H1 (cell line): ENCODE results near the gene SHANK1. TPM values are rescaled to one million over a fixed set of nuclear protein-coding genes. Genes with fewer than 3 reads are reported as not detected.
A peak's percentile ranks its signal among the peaks of the same experiment; 100 is the strongest.

Experiments
- BRCA1 ChIP-seq: IDR thresholded peaks from 2 replicates; pipeline ENCODE4 v1.6.1; 2012; ENCODE audit warnings: low read depth, low read length, improper control_type of control experiment
- CHD2 ChIP-seq: IDR thresholded peaks from 2 replicates; pipeline ENCODE4 v1.6.1; 2012; ENCODE audit warnings: low read length, improper control_type of control experiment
- POLR2AphosphoS5 ChIP-seq: IDR thresholded peaks from 2 replicates; pipeline ENCODE4 v1.6.1; 2011; ENCODE audit warnings: low read depth, low read length
- RXRA ChIP-seq: IDR thresholded peaks from 2 replicates; pipeline ENCODE4 v1.6.1; 2011; ENCODE audit warnings: low read depth, mild to moderate bottlenecking, low read length, moderate library complexity; ENCODE audit not compliant: insufficient read depth
- polyA plus RNA-seq, 7 experiments: library from polyadenylated mRNA; depleted of rRNA in 3 of 7; stranded (reverse) in 5 of 7; unstranded in 2 of 7; fragments of >200 nt in 5 of 7; fragments of 200-250 nt in 2 of 7; gene quantifications; 1 replicate in 5 of 7; 2 replicates in 1 of 7; 4 replicates in 1 of 7; pipeline versions ENCODE4 v1.2.1 to v1.2.3, GENCODE V29; 2011 to 2013; ENCODE audit warnings: missing spikeins in 2 of 7, mixed read lengths in 2 of 7
- total RNA-seq: library from RNA; stranded (reverse); fragmentation: NEBNext Ultra II Directional; extraction: Animal tissue kit (Norgen Biotek cat#: 25700); gene quantifications from 2 replicates; pipeline ENCODE4 v1.2.1, GENCODE V29; 2021
- TF ChIP-seq, protein P1 (sequence below): fragments of 300-600 bp; sonication (generic); IDR thresholded peaks from 2 replicates; pipeline ENCODE4 v1.7.1; 2012; ENCODE audit warnings: low read length, moderate library complexity, mild to moderate bottlenecking, inconsistent platforms; ENCODE audit not compliant: insufficient replicate concordance
- TF ChIP-seq, protein P2 (sequence below), 3 experiments: IDR thresholded peaks; 1 replicate in 2 of 3; 2 replicates in 1 of 3; pipeline versions ENCODE4 v1.5.1 to v1.6.1; 2011; ENCODE audit warnings: low read length in 3 of 3, mild to moderate bottlenecking in 3 of 3, inconsistent platforms in 2 of 3, low read depth in 1 of 3, moderate library complexity in 1 of 3; ENCODE audit not compliant: insufficient read depth in 1 of 3; ENCODE audit errors: control extremely low read depth in 1 of 3

SHANK1 gene
- total and polyA plus RNA-seq, 2 of the 8 experiments (the other 6 are each of a cell fraction or from before 2014, with no cell fraction given) = 1.1 to 3.7 TPM

DNA sequence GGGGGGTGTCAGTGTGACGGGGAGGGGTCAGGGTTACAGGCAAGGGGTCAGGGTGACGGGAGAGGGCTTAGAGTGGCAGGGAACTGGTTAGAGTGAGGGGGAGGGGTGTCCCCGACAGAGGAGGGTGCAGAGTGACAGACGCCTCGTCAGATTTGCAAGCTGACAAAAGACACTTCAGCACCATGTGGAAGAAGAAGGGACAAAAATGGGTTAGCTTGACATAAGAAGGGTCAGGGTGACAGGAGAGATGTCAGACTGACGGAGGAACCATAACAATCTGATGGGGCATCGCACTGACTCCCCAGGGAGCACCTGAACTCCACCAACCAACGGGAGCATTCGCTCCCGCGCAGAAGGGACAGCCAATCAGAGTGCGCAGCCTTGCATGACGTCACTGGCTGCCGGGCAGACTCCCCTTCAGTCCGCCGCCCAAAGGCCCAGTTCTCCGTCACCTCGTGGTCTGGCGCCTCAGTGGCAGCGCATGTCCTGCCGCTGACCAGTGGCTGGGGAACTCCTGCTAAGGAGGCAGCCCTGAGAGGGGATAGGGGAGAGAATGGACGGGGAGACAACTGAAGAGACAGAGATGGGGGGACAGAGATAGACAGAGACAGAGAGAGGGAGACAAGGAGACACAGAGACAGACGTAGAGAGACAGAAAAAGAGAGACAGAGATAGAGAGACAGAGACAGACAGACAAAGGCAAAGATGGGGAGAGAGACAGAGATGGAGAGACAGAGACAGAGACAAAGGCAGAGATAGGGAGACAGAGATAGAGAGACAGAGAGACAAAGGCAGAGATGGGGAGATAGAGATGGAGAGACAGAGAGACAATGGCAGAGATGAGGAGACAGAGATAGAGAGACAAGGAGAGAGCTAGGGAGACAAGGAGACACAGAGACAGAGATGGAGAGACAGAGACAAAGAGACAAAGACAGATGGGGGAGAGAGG, 40.2 kb downstream of the SHANK1 start (continued):
- TF ChIP-seq, protein P1, sequence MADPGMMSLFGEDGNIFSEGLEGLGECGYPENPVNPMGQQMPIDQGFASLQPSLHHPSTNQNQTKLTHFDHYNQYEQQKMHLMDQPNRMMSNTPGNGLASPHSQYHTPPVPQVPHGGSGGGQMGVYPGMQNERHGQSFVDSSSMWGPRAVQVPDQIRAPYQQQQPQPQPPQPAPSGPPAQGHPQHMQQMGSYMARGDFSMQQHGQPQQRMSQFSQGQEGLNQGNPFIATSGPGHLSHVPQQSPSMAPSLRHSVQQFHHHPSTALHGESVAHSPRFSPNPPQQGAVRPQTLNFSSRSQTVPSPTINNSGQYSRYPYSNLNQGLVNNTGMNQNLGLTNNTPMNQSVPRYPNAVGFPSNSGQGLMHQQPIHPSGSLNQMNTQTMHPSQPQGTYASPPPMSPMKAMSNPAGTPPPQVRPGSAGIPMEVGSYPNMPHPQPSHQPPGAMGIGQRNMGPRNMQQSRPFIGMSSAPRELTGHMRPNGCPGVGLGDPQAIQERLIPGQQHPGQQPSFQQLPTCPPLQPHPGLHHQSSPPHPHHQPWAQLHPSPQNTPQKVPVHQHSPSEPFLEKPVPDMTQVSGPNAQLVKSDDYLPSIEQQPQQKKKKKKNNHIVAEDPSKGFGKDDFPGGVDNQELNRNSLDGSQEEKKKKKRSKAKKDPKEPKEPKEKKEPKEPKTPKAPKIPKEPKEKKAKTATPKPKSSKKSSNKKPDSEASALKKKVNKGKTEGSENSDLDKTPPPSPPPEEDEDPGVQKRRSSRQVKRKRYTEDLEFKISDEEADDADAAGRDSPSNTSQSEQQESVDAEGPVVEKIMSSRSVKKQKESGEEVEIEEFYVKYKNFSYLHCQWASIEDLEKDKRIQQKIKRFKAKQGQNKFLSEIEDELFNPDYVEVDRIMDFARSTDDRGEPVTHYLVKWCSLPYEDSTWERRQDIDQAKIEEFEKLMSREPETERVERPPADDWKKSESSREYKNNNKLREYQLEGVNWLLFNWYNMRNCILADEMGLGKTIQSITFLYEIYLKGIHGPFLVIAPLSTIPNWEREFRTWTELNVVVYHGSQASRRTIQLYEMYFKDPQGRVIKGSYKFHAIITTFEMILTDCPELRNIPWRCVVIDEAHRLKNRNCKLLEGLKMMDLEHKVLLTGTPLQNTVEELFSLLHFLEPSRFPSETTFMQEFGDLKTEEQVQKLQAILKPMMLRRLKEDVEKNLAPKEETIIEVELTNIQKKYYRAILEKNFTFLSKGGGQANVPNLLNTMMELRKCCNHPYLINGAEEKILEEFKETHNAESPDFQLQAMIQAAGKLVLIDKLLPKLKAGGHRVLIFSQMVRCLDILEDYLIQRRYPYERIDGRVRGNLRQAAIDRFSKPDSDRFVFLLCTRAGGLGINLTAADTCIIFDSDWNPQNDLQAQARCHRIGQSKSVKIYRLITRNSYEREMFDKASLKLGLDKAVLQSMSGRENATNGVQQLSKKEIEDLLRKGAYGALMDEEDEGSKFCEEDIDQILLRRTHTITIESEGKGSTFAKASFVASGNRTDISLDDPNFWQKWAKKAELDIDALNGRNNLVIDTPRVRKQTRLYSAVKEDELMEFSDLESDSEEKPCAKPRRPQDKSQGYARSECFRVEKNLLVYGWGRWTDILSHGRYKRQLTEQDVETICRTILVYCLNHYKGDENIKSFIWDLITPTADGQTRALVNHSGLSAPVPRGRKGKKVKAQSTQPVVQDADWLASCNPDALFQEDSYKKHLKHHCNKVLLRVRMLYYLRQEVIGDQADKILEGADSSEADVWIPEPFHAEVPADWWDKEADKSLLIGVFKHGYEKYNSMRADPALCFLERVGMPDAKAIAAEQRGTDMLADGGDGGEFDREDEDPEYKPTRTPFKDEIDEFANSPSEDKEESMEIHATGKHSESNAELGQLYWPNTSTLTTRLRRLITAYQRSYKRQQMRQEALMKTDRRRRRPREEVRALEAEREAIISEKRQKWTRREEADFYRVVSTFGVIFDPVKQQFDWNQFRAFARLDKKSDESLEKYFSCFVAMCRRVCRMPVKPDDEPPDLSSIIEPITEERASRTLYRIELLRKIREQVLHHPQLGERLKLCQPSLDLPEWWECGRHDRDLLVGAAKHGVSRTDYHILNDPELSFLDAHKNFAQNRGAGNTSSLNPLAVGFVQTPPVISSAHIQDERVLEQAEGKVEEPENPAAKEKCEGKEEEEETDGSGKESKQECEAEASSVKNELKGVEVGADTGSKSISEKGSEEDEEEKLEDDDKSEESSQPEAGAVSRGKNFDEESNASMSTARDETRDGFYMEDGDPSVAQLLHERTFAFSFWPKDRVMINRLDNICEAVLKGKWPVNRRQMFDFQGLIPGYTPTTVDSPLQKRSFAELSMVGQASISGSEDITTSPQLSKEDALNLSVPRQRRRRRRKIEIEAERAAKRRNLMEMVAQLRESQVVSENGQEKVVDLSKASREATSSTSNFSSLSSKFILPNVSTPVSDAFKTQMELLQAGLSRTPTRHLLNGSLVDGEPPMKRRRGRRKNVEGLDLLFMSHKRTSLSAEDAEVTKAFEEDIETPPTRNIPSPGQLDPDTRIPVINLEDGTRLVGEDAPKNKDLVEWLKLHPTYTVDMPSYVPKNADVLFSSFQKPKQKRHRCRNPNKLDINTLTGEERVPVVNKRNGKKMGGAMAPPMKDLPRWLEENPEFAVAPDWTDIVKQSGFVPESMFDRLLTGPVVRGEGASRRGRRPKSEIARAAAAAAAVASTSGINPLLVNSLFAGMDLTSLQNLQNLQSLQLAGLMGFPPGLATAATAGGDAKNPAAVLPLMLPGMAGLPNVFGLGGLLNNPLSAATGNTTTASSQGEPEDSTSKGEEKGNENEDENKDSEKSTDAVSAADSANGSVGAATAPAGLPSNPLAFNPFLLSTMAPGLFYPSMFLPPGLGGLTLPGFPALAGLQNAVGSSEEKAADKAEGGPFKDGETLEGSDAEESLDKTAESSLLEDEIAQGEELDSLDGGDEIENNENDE = no peak
- TF ChIP-seq BRCA1 = no peak
- peak; percentile 88 for TF ChIP-seq CHD2
- TF ChIP-seq, protein P2, sequence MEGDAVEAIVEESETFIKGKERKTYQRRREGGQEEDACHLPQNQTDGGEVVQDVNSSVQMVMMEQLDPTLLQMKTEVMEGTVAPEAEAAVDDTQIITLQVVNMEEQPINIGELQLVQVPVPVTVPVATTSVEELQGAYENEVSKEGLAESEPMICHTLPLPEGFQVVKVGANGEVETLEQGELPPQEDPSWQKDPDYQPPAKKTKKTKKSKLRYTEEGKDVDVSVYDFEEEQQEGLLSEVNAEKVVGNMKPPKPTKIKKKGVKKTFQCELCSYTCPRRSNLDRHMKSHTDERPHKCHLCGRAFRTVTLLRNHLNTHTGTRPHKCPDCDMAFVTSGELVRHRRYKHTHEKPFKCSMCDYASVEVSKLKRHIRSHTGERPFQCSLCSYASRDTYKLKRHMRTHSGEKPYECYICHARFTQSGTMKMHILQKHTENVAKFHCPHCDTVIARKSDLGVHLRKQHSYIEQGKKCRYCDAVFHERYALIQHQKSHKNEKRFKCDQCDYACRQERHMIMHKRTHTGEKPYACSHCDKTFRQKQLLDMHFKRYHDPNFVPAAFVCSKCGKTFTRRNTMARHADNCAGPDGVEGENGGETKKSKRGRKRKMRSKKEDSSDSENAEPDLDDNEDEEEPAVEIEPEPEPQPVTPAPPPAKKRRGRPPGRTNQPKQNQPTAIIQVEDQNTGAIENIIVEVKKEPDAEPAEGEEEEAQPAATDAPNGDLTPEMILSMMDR (IDR thresholded peaks at IDR 0.05; ENCODE audit: control extremely low read depth in 1 of 3, insufficient read depth in 1 of 3, low read depth in 1 of 3, low read length in 3 of 3) = no peak
- TF ChIP-seq POLR2AphosphoS5 = no peak
- no peak for TF ChIP-seq RXRA
